IMR-90 (cell line): ENCODE measurements around the gene MCF2L2. TPM values are rescaled to one million over a fixed set of nuclear protein-coding genes. Genes with fewer than 3 reads are reported as not detected.

ENCODE experiments used
- ATAC-seq: fragments of 200-7000 bp; cut with Tn5 transposase; 2 replicates; pipeline ENCODE4 v1.9.1; 2020; ENCODE audit warnings: low read depth, mild to moderate bottlenecking, moderate library complexity
- BruUV-seq: library from RNA; stranded (reverse); fragments of 400-500 nt; replicated peaks from 2 replicates; lab custom pipeline; 2021; lab: Mats Ljungman, UMichigan
- CTCF ChIA-PET: fragments of 300-600 bp; formaldehyde crosslinking; extraction: SDS; loops from one replicate; lab custom pipeline; 2021; ENCODE audit warnings: antibody characterized with exemption; lab: Yijun Ruan, JAX
- POLR2A ChIA-PET: fragments of 300-600 bp; sonication (Branson Sonifier 250); formaldehyde crosslinking; loops from one replicate; lab custom pipeline; 2022; ENCODE audit warnings: antibody characterized with exemption; ENCODE audit not compliant: unreplicated experiment; lab: Charles Lee
- DNase-seq: peaks from one replicate; pipeline ENCODE4 v3.0.0; 2013
- H2AFZ ChIP-seq: replicated peaks from 2 replicates; pipeline ENCODE3; 2013; ENCODE audit warnings: low read length, mild to moderate bottlenecking; ENCODE audit not compliant: poor library complexity
- H2AK5ac ChIP-seq: 2 replicates; pipeline ENCODE4 v1.6.1; 2013; ENCODE audit warnings: low read depth, low read length, inconsistent platforms
- H2AK9ac ChIP-seq: replicated peaks from 2 replicates; pipeline ENCODE3; 2013; ENCODE audit warnings: mild to moderate bottlenecking, low read depth, low read length, moderate library complexity; ENCODE audit not compliant: poor library complexity
- H2BK120ac ChIP-seq: 2 replicates; pipeline ENCODE4 v1.6.1; 2013; ENCODE audit warnings: low read depth, low read length, inconsistent platforms
- H2BK15ac ChIP-seq: 3 replicates; pipeline ENCODE4 v1.6.1; 2013; ENCODE audit warnings: low read depth, low read length, inconsistent platforms
- H2BK20ac ChIP-seq: 2 replicates; pipeline ENCODE4 v1.6.1; 2013; ENCODE audit warnings: low read depth, mild to moderate bottlenecking, inconsistent platforms, low read length, moderate library complexity
- H2BK5ac ChIP-seq: 2 replicates; pipeline ENCODE4 v1.6.1; 2013; ENCODE audit warnings: mild to moderate bottlenecking, low read depth, low read length, inconsistent platforms; ENCODE audit not compliant: poor library complexity, severe bottlenecking
- H3K14ac ChIP-seq: replicated peaks from 2 replicates; pipeline ENCODE4 v1.6.1; 2013; ENCODE audit warnings: low read depth, low read length, inconsistent platforms
- H3K18ac ChIP-seq: 2 replicates; pipeline ENCODE4 v1.6.1; 2013; ENCODE audit warnings: low read depth, low read length, control low read depth
- H3K23ac ChIP-seq: 2 replicates; pipeline ENCODE4 v1.6.1; 2013; ENCODE audit warnings: low read depth, low read length, inconsistent platforms
- H3K27ac ChIP-seq: 2 replicates; pipeline ENCODE4 v1.5.1; 2013; ENCODE audit warnings: mild to moderate bottlenecking, control low read depth, low read length; ENCODE audit not compliant: insufficient read depth
- H3K27me3 ChIP-seq: 2 replicates; pipeline ENCODE4 v1.6.1; 2013; ENCODE audit warnings: low read length; ENCODE audit not compliant: control insufficient read depth, insufficient read depth
- H3K36me3 ChIP-seq: 2 replicates; pipeline ENCODE4 v1.6.1; 2013; ENCODE audit warnings: low read length, mixed read lengths; ENCODE audit not compliant: control insufficient read depth, insufficient read depth
- H3K4ac ChIP-seq: 2 replicates; pipeline ENCODE4 v1.6.1; 2013; ENCODE audit warnings: low read depth, low read length, inconsistent platforms
- H3K4me1 ChIP-seq: 2 replicates; pipeline ENCODE4 v1.6.1; 2013; ENCODE audit warnings: low read length, mixed read lengths; ENCODE audit not compliant: control insufficient read depth, insufficient read depth
- H3K4me2 ChIP-seq: 2 replicates; pipeline ENCODE4 v1.6.1; 2013; ENCODE audit warnings: low read depth, mild to moderate bottlenecking, control low read depth, low read length, moderate library complexity
- H3K4me3 ChIP-seq: 2 replicates; pipeline ENCODE4 v1.5.1; 2013; ENCODE audit warnings: low read depth, mild to moderate bottlenecking, control low read depth, low read length, moderate library complexity; ENCODE audit not compliant: insufficient read depth
- H3K56ac ChIP-seq: 2 replicates; pipeline ENCODE4 v1.6.1; 2013; ENCODE audit warnings: low read length, inconsistent platforms; ENCODE audit not compliant: insufficient read depth; ENCODE audit errors: extremely low read depth
- H3K79me1 ChIP-seq, 2 experiments: 2 replicates each; pipeline ENCODE4 v1.6.1; 2013; ENCODE audit warnings: low read length in 2 of 2, inconsistent platforms in 1 of 2, low read depth in 1 of 2
- H3K9ac ChIP-seq: 2 replicates; pipeline ENCODE4 v1.6.1; 2013; ENCODE audit warnings: low read depth, low read length, control low read depth
- H3K9me1 ChIP-seq: 2 replicates; pipeline ENCODE4 v1.6.1; 2013; ENCODE audit warnings: low read length, inconsistent platforms; ENCODE audit not compliant: insufficient read depth
- H3K9me3 ChIP-seq: 2 replicates; pipeline ENCODE4 v1.6.1; 2013; ENCODE audit warnings: low read length; ENCODE audit not compliant: control insufficient read depth, insufficient read depth
- H4K20me1 ChIP-seq: 2 replicates; pipeline ENCODE4 v1.6.1; 2013; ENCODE audit warnings: low read length, inconsistent platforms; ENCODE audit not compliant: insufficient read depth
- H4K5ac ChIP-seq: 2 replicates; pipeline ENCODE4 v1.6.1; 2013; ENCODE audit warnings: mild to moderate bottlenecking, low read depth, low read length, control low read depth
- H4K8ac ChIP-seq, 2 experiments: 2 replicates each; pipeline ENCODE4 v1.6.1; 2013; ENCODE audit warnings: low read depth in 2 of 2, low read length in 2 of 2, control low read depth in 1 of 2, inconsistent platforms in 1 of 2
- H4K91ac ChIP-seq: 2 replicates; pipeline ENCODE4 v1.6.1; 2013; ENCODE audit warnings: low read depth, low read length, inconsistent platforms; ENCODE audit not compliant: insufficient read depth
- RAD21 ChIP-seq: IDR thresholded peaks from 2 replicates; pipeline ENCODE4 v1.6.1; 2012; ENCODE audit warnings: low read length, improper control_type of control experiment
- WGBS, 2 experiments: methylation state at CpG; one replicate each; pipeline versions ENCODE4 v1.1.5 to v1.1.7; 2013; ENCODE audit warnings: missing lambda C conversion rate in 2 of 2; ENCODE audit not compliant: insufficient read length in 1 of 2; ENCODE audit errors: extremely low coverage in 2 of 2; 5-methylcytosine and 5-hydroxymethylcytosine counted together
- dilution Hi-C: fragments of 300-500 bp; cut with HindIII; formaldehyde crosslinking; loops from one replicate; pipeline ENCODE4 v1.14.3; 2018; ENCODE audit warnings: low sequenced_read_pairs; ENCODE audit not compliant: unreplicated experiment
- in situ Hi-C: fragments of 300-500 bp; cut with MboI; formaldehyde crosslinking; loops from 3 replicates; pipeline ENCODE4 v1.14.3; 2019; ENCODE audit warnings: low sequenced_read_pairs, inconsistent platforms, mixed read lengths
- intact Hi-C: fragments of 100-400 bp; cut with micrococcal nuclease; formaldehyde crosslinking; loops from 2 replicates; pipeline ENCODE4 v1.10.0; 2022
- polyA plus RNA-seq, 3 experiments: library from polyadenylated mRNA; depleted of rRNA; stranded (reverse); fragments of >200 nt; gene quantifications; 2 replicates each; pipeline ENCODE4 v1.2.3, GENCODE V29; 2012; ENCODE audit warnings: low replicate concordance in 1 of 3
- total RNA-seq: library from RNA; depleted of rRNA; stranded (reverse); fragments of >200 nt; gene quantifications from 2 replicates; pipeline ENCODE4 v1.2.3, GENCODE V29; 2012

The MCF2L2 gene
- total and polyA plus RNA-seq, 2 of the 4 experiments (the other 2 are of a cell fraction) = under 0.01 TPM; not detected in 1

DNA sequence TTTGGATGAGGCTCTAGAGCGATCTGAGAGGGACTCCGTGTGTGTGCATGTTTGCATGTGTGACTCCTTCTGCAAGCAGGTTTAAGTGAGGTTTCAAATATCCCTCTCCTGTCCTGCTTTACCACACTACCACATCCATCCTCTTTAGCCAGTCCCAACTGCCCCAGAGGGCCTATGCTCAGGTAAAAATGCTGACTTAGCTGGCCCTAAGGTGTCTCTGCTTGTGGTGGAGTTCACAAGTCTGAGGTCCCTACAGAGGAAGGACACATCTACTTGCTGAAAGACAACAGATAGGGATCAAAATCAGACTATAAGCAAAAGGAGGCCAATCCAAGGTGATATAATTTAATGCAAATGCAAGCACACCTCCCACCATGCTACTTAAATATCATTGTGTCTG is 88.2 kb downstream of the MCF2L2 start:
- H4K5ac ChIP-seq = no peak overlapping the region
- no peak overlapping the region for H3K56ac ChIP-seq
- no peak overlapping the region for H4K8ac ChIP-seq
- DNase-seq (no peak), ATAC-seq (no peak)
- H2BK20ac ChIP-seq = no peak overlapping the region
- dilution Hi-C loops = no loop called here
- no peak overlapping the region for H2BK15ac ChIP-seq
- no peaks in the 10 kb centered on the region for H3K79me1 ChIP-seq
- WGBS, 2 experiments = no CpG with 5 or more reads among the region's 2 CpGs
- no peak overlapping the region for H3K9ac ChIP-seq
- H3K36me3 ChIP-seq = no peaks in the 10 kb centered on the region
- TF ChIP-seq RAD21 = no peak
- ChIA-PET CTCF (no interaction called here), POLR2A (no interaction called here)
- no peak overlapping the region for H3K18ac ChIP-seq
- H3K9me1 ChIP-seq = no peaks in the 10 kb centered on the region
- no peak overlapping the region for H4K91ac ChIP-seq
- no peak overlapping the region for H3K4me2 ChIP-seq
- intact Hi-C loops = no loop called here
- no peak overlapping the region for H3K4me3 ChIP-seq
- in situ Hi-C loops = no loop called here
- H3K14ac ChIP-seq = no peak overlapping the region
- H3K4ac ChIP-seq = no peak overlapping the region
- no peak overlapping the region for H2AK5ac ChIP-seq
- no peak overlapping the region for H2BK5ac ChIP-seq
- no peak overlapping the region for H2AFZ ChIP-seq
- H4K20me1 ChIP-seq = no peaks in the 10 kb centered on the region
- no peaks in the 10 kb centered on the region for H3K9me3 ChIP-seq
- H2AK9ac ChIP-seq = no peak overlapping the region
- H3K27me3 ChIP-seq = peaks cover 17% of the 10 kb centered on the region
- no peak overlapping the region for H2BK120ac ChIP-seq
- no TSS peak for BruUV-seq
- no peak overlapping the region for H3K23ac ChIP-seq
- no peak overlapping the region for H3K27ac ChIP-seq
- H3K4me1 ChIP-seq = no peaks in the 10 kb centered on the region
